Keratinocyte (primary cell): ENCODE results near the gene ZNF792. TPM values are rescaled to one million over a fixed set of nuclear protein-coding genes. Genes with fewer than 3 reads are reported as not detected.

Experiments used
- polyA plus RNA-seq, 5 experiments: library from polyadenylated mRNA; depleted of rRNA in 3 of 5; stranded (reverse) in 3 of 5; stranded (forward) in 1 of 5; unstranded in 1 of 5; fragments of >200 nt; gene quantifications; 1 replicate in 1 of 5; 2 replicates in 3 of 5; 3 replicates in 1 of 5; pipeline versions ENCODE4 v1.2.1 to v1.2.3, GENCODE V29; 2011 to 2012; ENCODE audit warnings: missing spikeins in 2 of 5, low read depth in 1 of 5, low replicate concordance in 1 of 5

ZNF792 gene
- polyA plus RNA-seq, 1 donor (not counting 4 experiments of a cell fraction or from before 2014, with no cell fraction given), result 1.9 TPM

Other genes starting within 250 kb of the ZNF792 start
- gene ZNF181, start 230.0 kb downstream of the ZNF792 start, polyA plus RNA-seq, result 2.9 to 4.5 TPM (median 4.0 TPM) in 3 replicates
- 2.8 to 5.3 TPM (median 3.6 TPM) in 3 replicates for gene ZNF599, start 191.0 kb downstream of the ZNF792 start, polyA plus RNA-seq
- gene ZNF30, start 37.3 kb downstream of the ZNF792 start, polyA plus RNA-seq, result 2.8 to 4.6 TPM (median 4.1 TPM) in 3 replicates
- 22.1 to 26.8 TPM (median 24.6 TPM) in 3 replicates for gene GRAMD1A, start 36.1 kb upstream of the ZNF792 start, polyA plus RNA-seq
- 0.30 to 0.46 TPM (median 0.45 TPM) in 3 replicates for gene SCN1B, start 66.2 kb upstream of the ZNF792 start, polyA plus RNA-seq
- gene HPN, start 77.5 kb upstream of the ZNF792 start, polyA plus RNA-seq, result not detected in 3 replicates
- gene FXYD3, start 151.6 kb upstream of the ZNF792 start, polyA plus RNA-seq, result 563 to 2,415 TPM (median 851 TPM) in 3 replicates
- gene LGI4, start 170.8 kb upstream of the ZNF792 start, polyA plus RNA-seq, result 0.01 to 0.14 TPM (median 0.10 TPM) in 3 replicates
- gene FXYD1, start 174.6 kb upstream of the ZNF792 start, polyA plus RNA-seq, result 0.14 to 0.23 TPM (median 0.19 TPM) in 3 replicates
- 0.36 TPM in 1 of 3 replicates, not detected in the others for gene FXYD7, start 179.0 kb upstream of the ZNF792 start, polyA plus RNA-seq
- gene FXYD5, start 190.5 kb upstream of the ZNF792 start, polyA plus RNA-seq, result 82.5 to 457 TPM (median 122 TPM) in 3 replicates